ENCODE results near the gene LYPD5.

DNA sequence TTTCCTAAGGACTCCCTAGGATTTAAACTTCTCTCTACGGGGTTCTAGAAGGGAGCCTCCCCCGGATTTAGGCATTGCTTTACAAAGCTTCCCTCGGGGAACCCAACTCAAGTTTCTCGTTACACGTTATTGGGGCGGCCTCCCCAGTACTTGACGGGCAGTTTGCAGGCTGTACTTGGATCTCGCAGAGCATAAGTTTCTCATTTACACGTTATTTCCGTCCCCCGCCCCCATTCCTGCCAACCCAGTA is 48.1 kb downstream of the LYPD5 start:
- TF ChIP-seq POLR2AphosphoS5 (IDR thresholded peaks at IDR 0.05; ENCODE audit: borderline replicate concordance, low read depth, low read length), result no peak
- no peak for TF ChIP-seq EZH2 (IDR thresholded peaks at IDR 0.05)
- TF ChIP-seq FOXP2 (optimal IDR thresholded peaks at IDR 0.05; ENCODE audit: control extremely low read depth, extremely low read length, insufficient read depth), result no peak

Measured in SK-N-MC (cell line).